Keratinocyte (primary cell): Measurements from ENCODE around the gene BEX2. TPM values are rescaled to one million over a fixed set of nuclear protein-coding genes. Genes with fewer than 3 reads are reported as not detected.

Experiments
- DNase-seq: peaks from one replicate; pipeline ENCODE4 v3.0.0-alpha.2; 2011; ENCODE audit warnings: low read depth, missing footprints, low spot score
- FAIRE-seq: peaks from 2 replicates; lab custom pipeline; 2011; peaks lifted over from hg19 to GRCh38; lab: Jason Lieb, UNC
- H2AFZ ChIP-seq: 2 replicates; pipeline ENCODE4 v1.6.0; 2012; ENCODE audit warnings: low read length, control low read depth, inconsistent platforms; ENCODE audit not compliant: control insufficient read depth
- H3K27ac ChIP-seq: 2 replicates; pipeline ENCODE4 v1.5.1; 2011; ENCODE audit warnings: low read length; ENCODE audit not compliant: control insufficient read depth, insufficient read depth
- H3K27me3 ChIP-seq: 3 replicates; pipeline ENCODE4 v1.6.0; 2011; ENCODE audit warnings: low read length; ENCODE audit not compliant: control insufficient read depth, insufficient read depth; ENCODE audit errors: extremely low read depth
- H3K36me3 ChIP-seq, 2 experiments: 2 replicates in 1 of 2; 3 replicates in 1 of 2; pipeline ENCODE4 v1.5.1; 2011; ENCODE audit warnings: low read length in 2 of 2, mild to moderate bottlenecking in 1 of 2; ENCODE audit not compliant: control insufficient read depth in 2 of 2, insufficient read depth in 2 of 2; ENCODE audit errors: extremely low read depth in 1 of 2
- H3K4me1 ChIP-seq: 3 replicates; pipeline ENCODE4 v1.5.1; 2011; ENCODE audit warnings: low read length; ENCODE audit not compliant: control insufficient read depth, insufficient read depth; ENCODE audit errors: extremely low read depth
- H3K4me2 ChIP-seq: 3 replicates; pipeline ENCODE4 v1.6.0; 2011; ENCODE audit warnings: low read depth, low read length; ENCODE audit not compliant: control insufficient read depth, insufficient read depth; ENCODE audit errors: extremely low read depth
- H3K4me3 ChIP-seq, 3 experiments: fragments of 200-600 bp in 1 of 3; sonication (generic) in 1 of 3; 2 replicates in 2 of 3; 3 replicates in 1 of 3; pipeline ENCODE4 v1.5.1; 2011 to 2016; ENCODE audit warnings: low read length in 3 of 3, mild to moderate bottlenecking in 3 of 3, control low read depth in 2 of 3, inconsistent platforms in 1 of 3, low read depth in 1 of 3, mixed read lengths in 1 of 3, mixed run types in 1 of 3, moderate library complexity in 1 of 3; ENCODE audit not compliant: control insufficient read depth in 2 of 3, insufficient read depth in 2 of 3; ENCODE audit errors: extremely low read depth in 1 of 3
- H3K79me2 ChIP-seq: 2 replicates; pipeline ENCODE4 v1.6.0; 2012; ENCODE audit warnings: low read length; ENCODE audit not compliant: control insufficient read depth, insufficient read depth
- H3K9ac ChIP-seq: 3 replicates; pipeline ENCODE4 v1.6.0; 2011; ENCODE audit warnings: low read length; ENCODE audit not compliant: control insufficient read depth, insufficient read depth; ENCODE audit errors: extremely low read depth
- H3K9me1 ChIP-seq: 3 replicates; pipeline ENCODE4 v1.6.0; 2011; ENCODE audit warnings: low read length; ENCODE audit not compliant: control insufficient read depth, insufficient read depth; ENCODE audit errors: extremely low read depth
- H3K9me3 ChIP-seq: 2 replicates; pipeline ENCODE4 v1.5.1; 2012; ENCODE audit warnings: low read depth, low read length; ENCODE audit not compliant: control insufficient read depth
- H4K20me1 ChIP-seq: 3 replicates; pipeline ENCODE4 v1.6.0; 2011; ENCODE audit warnings: low read length; ENCODE audit not compliant: control insufficient read depth, insufficient read depth; ENCODE audit errors: extremely low read depth
- CTCF ChIP-seq, 3 experiments: IDR thresholded peaks in 1 of 3; conservative IDR thresholded peaks in 1 of 3; optimal IDR thresholded peaks in 1 of 3; 2 replicates in 2 of 3; 3 replicates in 1 of 3; pipeline versions ENCODE3 to v1.5.1; 2011; ENCODE audit warnings: low read length in 3 of 3, mild to moderate bottlenecking in 3 of 3, moderate library complexity in 2 of 3, control low read depth in 1 of 3, inconsistent platforms in 1 of 3; ENCODE audit not compliant: insufficient read depth in 2 of 3; ENCODE audit errors: extremely low read depth in 1 of 3
- EZH2 ChIP-seq: IDR thresholded peaks from one replicate; pipeline ENCODE4 v1.6.1; 2012; ENCODE audit warnings: inconsistent platforms, mild to moderate bottlenecking, low read length, moderate library complexity
- dilution Hi-C: fragments of 300-500 bp; cut with MboI; formaldehyde crosslinking; loops from one replicate; pipeline ENCODE4 v1.7.0; 2020; ENCODE audit warnings: low sequenced_read_pairs; ENCODE audit not compliant: extremely low pct_ligation_motif_present
- polyA plus RNA-seq, 5 experiments: library from polyadenylated mRNA; depleted of rRNA in 3 of 5; stranded (reverse) in 3 of 5; stranded (forward) in 1 of 5; unstranded in 1 of 5; fragments of >200 nt; gene quantifications; 1 replicate in 1 of 5; 2 replicates in 3 of 5; 3 replicates in 1 of 5; pipeline versions ENCODE4 v1.2.1 to v1.2.3, GENCODE V29; 2011 to 2012; ENCODE audit warnings: missing spikeins in 2 of 5, low read depth in 1 of 5, low replicate concordance in 1 of 5
- small RNA-seq, 3 experiments: library from RNA; depleted of rRNA; stranded (forward); fragments of <200 nt; gene quantifications; one replicate each; pipeline ENCODE3, GENCODE V24; 2012; ENCODE audit warnings: low read depth in 3 of 3, low replicate concordance in 1 of 3; ENCODE audit not compliant: insufficient read length in 3 of 3

The BEX2 gene
- polyA plus RNA-seq, 1 donor (not counting 4 experiments of a cell fraction or from before 2014, with no cell fraction given), result 6.5 TPM

- DNase-seq (no peak), FAIRE-seq (no peak)
- Histone ChIP-seq H3K9me1 (no peaks in the 10 kb centered on the region), H3K27ac (no peak overlapping the region), H2AFZ (no peak overlapping the region), H3K9me3 (no peaks in the 10 kb centered on the region), H4K20me1 (no peaks in the 10 kb centered on the region), H3K4me3 (no peak overlapping the region), H3K36me3 (no peaks in the 10 kb centered on the region), H3K79me2 (no peaks in the 10 kb centered on the region), H3K4me1 (no peaks in the 10 kb centered on the region), H3K4me2 (no peak overlapping the region), H3K27me3 (peaks cover 35% of the 10 kb centered on the region), H3K9ac (no peak overlapping the region)
- TF ChIP-seq CTCF (optimal IDR thresholded peaks at IDR 0.05 in 1 of 3, IDR thresholded peaks at IDR 0.05 in 1 of 3, conservative IDR thresholded peaks at IDR 0.05 in 1 of 3; ENCODE audit: extremely low read depth in 1 of 3, insufficient read depth in 2 of 3, low read length in 3 of 3) (no peak), EZH2 (no peak)
- dilution Hi-C loops, result no loop called here
Observed at GRCh38 chrX:103274284-103274683, 36.5 kb downstream of the BEX2 start.

Small RNA genes within 50 kb of the gene (small RNA-seq; reads per million reads assigned to genes)
- gene Z92846.1, result 0 reads per million in 3 experiments

Other genes starting within 250 kb of the BEX2 start
- 2.5 to 24.6 TPM (median 6.4 TPM) in 3 replicates for gene BEX1, start 246.8 kb downstream of the BEX2 start, polyA plus RNA-seq
- gene NXF3, start 217.8 kb downstream of the BEX2 start, polyA plus RNA-seq, result 0.29 to 0.82 TPM (median 0.37 TPM) in 3 replicates
- gene BEX4, start 95.9 kb downstream of the BEX2 start, polyA plus RNA-seq, result 11.8 to 20.0 TPM (median 14.3 TPM) in 3 replicates
- 45.6 to 84.7 TPM (median 53.6 TPM) in 3 replicates for gene TCEAL8, start 55.8 kb downstream of the BEX2 start, polyA plus RNA-seq
- not detected in 3 replicates for gene TCEAL5, start 34.2 kb downstream of the BEX2 start, polyA plus RNA-seq
- gene TCEAL7, start 19.2 kb upstream of the BEX2 start, polyA plus RNA-seq, result 0.08 to 0.25 TPM (median 0.10 TPM) in 3 replicates
- gene TCEAL9, start 45.5 kb upstream of the BEX2 start, polyA plus RNA-seq, result 45.9 to 104 TPM (median 57.8 TPM) in 3 replicates
- 125 to 264 TPM (median 205 TPM) in 3 replicates for gene BEX3, start 65.5 kb upstream of the BEX2 start, polyA plus RNA-seq
- gene RAB40A, start 208.5 kb upstream of the BEX2 start, polyA plus RNA-seq, result 0.02 to 0.63 TPM (median 0.33 TPM) in 3 replicates